Measurements from ENCODE around the gene RAB30. TPM values are rescaled to one million over a fixed set of nuclear protein-coding genes. Genes with fewer than 3 reads are reported as not detected.

RAB30 gene
- total RNA-seq, 1 experiment from 2014 or later, result 6.2 TPM

- ChIA-PET CTCF (interaction anchor here (2.1 kb wide), 1 partner anchor 168 kb away, joined by 4 read pairs; no protein-coding TSS in a partner anchor), POLR2A (no interaction called here)
- DNase-seq (ENCODE audit: low spot score) (no peak), ATAC-seq (no peak)
- peaks cover 18% of the 10 kb centered on the region for H3K4me1 Mint-ChIP-seq
- H3K27ac Mint-ChIP-seq, result peak overlapping the region; percentile 54; the same call in 1 of the 2 replicates
- H3K9me3 Mint-ChIP-seq, result no peaks in the 10 kb centered on the region
- TF ChIP-seq KAT7 (CRISPR knock-in tag; IDR thresholded peaks at IDR 0.05; ENCODE audit: borderline replicate concordance), result no peak
- TF ChIP-seq JAZF1 (CRISPR knock-in tag; IDR thresholded peaks at IDR 0.05), result no peak
- no peak for TF ChIP-seq ATF6 (CRISPR knock-in tag; IDR thresholded peaks at IDR 0.05)
- TF ChIP-seq ZBTB21 (CRISPR knock-in tag; IDR thresholded peaks at IDR 0.05; ENCODE audit: borderline replicate concordance), result no peak
- no peak for TF ChIP-seq ATF2 (CRISPR knock-in tag; IDR thresholded peaks at IDR 0.05; ENCODE audit: borderline replicate concordance, low read depth)
- no peak for TF ChIP-seq TP53 (CRISPR knock-in tag; IDR thresholded peaks at IDR 0.05)
- no peak for TF ChIP-seq ZNF416 (CRISPR knock-in tag; IDR thresholded peaks at IDR 0.05)
- no peak for TF ChIP-seq NR3C1 (CRISPR knock-in tag; conservative IDR thresholded peaks at IDR 0.05; ENCODE audit: low read depth)
- no peak for TF ChIP-seq NFE2L1 (CRISPR knock-in tag; IDR thresholded peaks at IDR 0.05)
- TF ChIP-seq IRF1 (CRISPR knock-in tag; IDR thresholded peaks at IDR 0.05), result no peak
- no peak for TF ChIP-seq IRF2 (CRISPR knock-in tag; IDR thresholded peaks at IDR 0.05; ENCODE audit: borderline replicate concordance, low read depth)
- TF ChIP-seq GRHL2 (CRISPR knock-in tag; IDR thresholded peaks at IDR 0.05; ENCODE audit: insufficient replicate concordance, severe bottlenecking), result no peak
- no peak overlapping the region for H3K4me3 Mint-ChIP-seq
- no peaks in the 10 kb centered on the region for H3K36me3 Mint-ChIP-seq
- H3K27me3 Mint-ChIP-seq (ENCODE audit: low read depth), result no peaks in the 10 kb centered on the region
These were observed 36.4 kb downstream of the RAB30 start for GRCh38 chr11:83035070-83035854.

GRCh38 chr11:83034673-83035014, 37.1 kb downstream of the RAB30 start:
- Mint-ChIP-seq H3K36me3 (no peaks in the 10 kb centered on the region), H3K27ac (no peak overlapping the region)
- POLR2A ChIA-PET, result interaction anchor here (1.0 to 1.5 kb wide), 2 partner anchors 15 to 37 kb away, joined by 3 to 4 read pairs; partner anchors contain the start of gene RAB30

More at GRCh38 chr11:83034673-83035014, 37.1 kb downstream of the RAB30 start:
- H3K9me3 Mint-ChIP-seq, result no peaks in the 10 kb centered on the region
- DNase-seq (ENCODE audit: low spot score) (no peak), ATAC-seq (no peak)
- CTCF ChIA-PET, result interaction anchor here (2.1 kb wide), 1 partner anchor 167 kb away, joined by 4 read pairs; no protein-coding TSS in a partner anchor
- H3K4me3 Mint-ChIP-seq, result no peak overlapping the region
- peaks cover 18% of the 10 kb centered on the region for H3K4me1 Mint-ChIP-seq
- TF ChIP-seq NR3C1 (CRISPR knock-in tag; conservative IDR thresholded peaks at IDR 0.05; ENCODE audit: low read depth), result no peak
- TF ChIP-seq NFYB (CRISPR knock-in tag; conservative IDR thresholded peaks at IDR 0.05; ENCODE audit: low read depth), result no peak
- TF ChIP-seq ATF3 (CRISPR knock-in tag; conservative IDR thresholded peaks at IDR 0.05), result no peak
- TF ChIP-seq GRHL2 (CRISPR knock-in tag; IDR thresholded peaks at IDR 0.05; ENCODE audit: insufficient replicate concordance, severe bottlenecking), result no peak
- no peak for TF ChIP-seq ZNF263 (CRISPR knock-in tag; IDR thresholded peaks at IDR 0.05; ENCODE audit: low read depth)
- TF ChIP-seq SMAD3 (CRISPR knock-in tag; IDR thresholded peaks at IDR 0.05; ENCODE audit: borderline replicate concordance), result no peak
- no peak for TF ChIP-seq ZNF121 (CRISPR knock-in tag; IDR thresholded peaks at IDR 0.05)
- no peak for TF ChIP-seq ZNF281 (CRISPR knock-in tag; IDR thresholded peaks at IDR 0.05)
- no peak for TF ChIP-seq ATF6 (CRISPR knock-in tag; IDR thresholded peaks at IDR 0.05)
- no peak for TF ChIP-seq USF1 (CRISPR knock-in tag; IDR thresholded peaks at IDR 0.05)
- H3K27me3 Mint-ChIP-seq (ENCODE audit: low read depth), result no peaks in the 10 kb centered on the region

Data from WTC11 (cell line).